HepG2 (cell line): ENCODE results near the gene PARD3. TPM values are rescaled to one million over a fixed set of nuclear protein-coding genes. Genes with fewer than 3 reads are reported as not detected.

Experiments used
- ATAC-seq: fragments of 200-7000 bp; cut with Tn5 transposase; 3 replicates; pipeline ENCODE4 v1.9.1; 2020; ENCODE audit warnings: mild to moderate bottlenecking, moderate library complexity
- BruUV-seq: library from RNA; stranded (reverse); fragments of 400-500 nt; replicated peaks from 2 replicates; lab custom pipeline; 2021; lab: Mats Ljungman, UMichigan
- CTCF ChIA-PET: fragments of 300-600 bp; formaldehyde crosslinking; extraction: SDS; loops from one replicate; lab custom pipeline; 2021; ENCODE audit warnings: low total read pairs, inconsistent platforms, low intra/inter-chr PET ratio; lab: Yijun Ruan, JAX
- POLR2A ChIA-PET: fragments of 350-600 bp; sonication (Branson Sonifier 250); formaldehyde crosslinking; loops from one replicate; lab custom pipeline; 2020; ENCODE audit warnings: antibody characterized with exemption, inconsistent platforms; lab: Yijun Ruan, JAX
- DNase-seq: peaks from one replicate; pipeline ENCODE4 v3.0.0-alpha.2; 2015; ENCODE audit warnings: low spot score
- FAIRE-seq: peaks from 3 replicates; lab custom pipeline; 2011; peaks lifted over from hg19 to GRCh38; lab: Jason Lieb, UNC
- H2AFZ ChIP-seq: one replicate; pipeline ENCODE4 v1.6.1; 2011; ENCODE audit warnings: low read length, inconsistent platforms
- H3K27ac ChIP-seq: fragments of 300-600 bp; 3 replicates; pipeline ENCODE4 v1.8.0; 2011; ENCODE audit warnings: mixed run types, mild to moderate bottlenecking, mixed read lengths, low read length, inconsistent platforms; ENCODE audit not compliant: insufficient read depth; ENCODE audit errors: extremely low read length
- H3K27me3 ChIP-seq, 2 experiments: fragments of 200-600 bp in 1 of 2; 2 replicates in 1 of 2; 3 replicates in 1 of 2; pipeline versions ENCODE4 v1.6.0 to v1.8.0; 2011; ENCODE audit warnings: low read length in 2 of 2, mild to moderate bottlenecking in 2 of 2, moderate library complexity in 2 of 2, inconsistent platforms in 1 of 2; ENCODE audit not compliant: insufficient read depth in 2 of 2, control insufficient read depth in 1 of 2
- H3K36me3 ChIP-seq, 2 experiments: fragments of 200-600 bp in 1 of 2; replicated peaks in 1 of 2; 2 replicates in 1 of 2; 3 replicates in 1 of 2; pipeline versions ENCODE4 v1.5.1 to v1.8.0; 2011; ENCODE audit warnings: low read length in 2 of 2, inconsistent platforms in 1 of 2; ENCODE audit not compliant: insufficient read depth in 2 of 2, control insufficient read depth in 1 of 2
- H3K4me1 ChIP-seq: 2 replicates; pipeline ENCODE4 v1.5.1; 2012; ENCODE audit warnings: low read length, inconsistent platforms; ENCODE audit not compliant: insufficient read depth
- H3K4me2 ChIP-seq: 2 replicates; pipeline ENCODE4 v1.6.0; 2011; ENCODE audit warnings: low read depth, low read length, inconsistent platforms
- H3K4me3 ChIP-seq, 3 experiments: fragments of 200-600 bp in 1 of 3; sonication (generic), shearing (Covaris generic) in 1 of 3; replicated peaks in 1 of 3; 2 replicates each; pipeline ENCODE4 v1.5.1; 2011 to 2016; ENCODE audit warnings: low read length in 3 of 3, inconsistent platforms in 2 of 3, low read depth in 2 of 3, mild to moderate bottlenecking in 2 of 3, control low read depth in 1 of 3, mixed read lengths in 1 of 3; ENCODE audit not compliant: insufficient read depth in 1 of 3
- H3K79me2 ChIP-seq: one replicate; pipeline ENCODE4 v1.6.1; 2011; ENCODE audit warnings: low read length, inconsistent platforms; ENCODE audit not compliant: insufficient read depth
- H3K9ac ChIP-seq: 2 replicates; pipeline ENCODE4 v1.6.0; 2011; ENCODE audit warnings: mild to moderate bottlenecking, low read depth, low read length, inconsistent platforms; ENCODE audit not compliant: insufficient read depth
- H3K9me3 ChIP-seq: 2 replicates; pipeline ENCODE4 v1.5.1; 2012; ENCODE audit warnings: mild to moderate bottlenecking, low read length
- H4K20me1 ChIP-seq: 2 replicates; pipeline ENCODE4 v1.6.0; 2011; ENCODE audit warnings: inconsistent platforms, mild to moderate bottlenecking, low read length, moderate library complexity; ENCODE audit not compliant: insufficient read depth
- BCL6 ChIP-seq: IDR thresholded peaks from 2 replicates; pipeline ENCODE4 v1.6.1; 2016; ENCODE audit warnings: missing genetic modification reagents, missing compliant biosample characterization
- CBFB ChIP-seq: sonication (generic); formaldehyde crosslinking; IDR thresholded peaks from 2 replicates; pipeline ENCODE4 v1.4.0; 2020; ENCODE audit warnings: missing genetic modification reagents
- NAIF1 ChIP-seq: sonication (generic); formaldehyde crosslinking; IDR thresholded peaks from 2 replicates; pipeline ENCODE4 v1.5.0; 2020; ENCODE audit warnings: mild to moderate bottlenecking, missing genetic modification reagents, borderline replicate concordance
- RFX5 ChIP-seq: IDR thresholded peaks from 2 replicates; pipeline ENCODE4 v1.6.1; 2011; ENCODE audit warnings: low read depth, low read length, improper control_type of control experiment
- SAFB2 ChIP-seq: sonication (generic); formaldehyde crosslinking; IDR thresholded peaks from 2 replicates; pipeline ENCODE4 v1.5.1; 2020; ENCODE audit warnings: missing genetic modification reagents, low read depth, mild to moderate bottlenecking, borderline replicate concordance
- SAP130 ChIP-seq: IDR thresholded peaks from 2 replicates; pipeline ENCODE4 v1.6.1; 2016; ENCODE audit warnings: low read depth
- SUZ12 ChIP-seq: fragments of 150-350 bp; IDR thresholded peaks from 2 replicates; pipeline ENCODE4 v1.6.1; 2014; ENCODE audit warnings: low read depth, low read length
- ZBTB42 ChIP-seq: sonication (generic); formaldehyde crosslinking; IDR thresholded peaks from 2 replicates; pipeline ENCODE4 v1.5.0; 2020; ENCODE audit warnings: mild to moderate bottlenecking, missing genetic modification reagents
- ZBTB8A ChIP-seq: sonication (generic); formaldehyde crosslinking; IDR thresholded peaks from 2 replicates; pipeline ENCODE4 v1.4.0; 2020; ENCODE audit warnings: mild to moderate bottlenecking, low read depth, missing genetic modification reagents, borderline replicate concordance
- ZNF232 ChIP-seq: sonication (generic); formaldehyde crosslinking; IDR thresholded peaks from 2 replicates; pipeline ENCODE4 v1.4.0; 2020; ENCODE audit warnings: missing genetic modification reagents, borderline replicate concordance
- ZNF317 ChIP-seq: sonication (generic); formaldehyde crosslinking; IDR thresholded peaks from 2 replicates; pipeline ENCODE4 v1.5.0; 2020; ENCODE audit warnings: mild to moderate bottlenecking, missing genetic modification reagents
- ZNF605 ChIP-seq: sonication (generic); formaldehyde crosslinking; IDR thresholded peaks from 2 replicates; pipeline ENCODE4 v1.8.0; 2022; ENCODE audit warnings: mild to moderate bottlenecking, missing genetic modification reagents
- WGBS: methylation state at CpG from one replicate; pipeline ENCODE4 v1.1.6; 2017; ENCODE audit warnings: low lambda C conversion rate; 5-methylcytosine and 5-hydroxymethylcytosine counted together
- in situ Hi-C: cut with HindIII; loops from 2 replicates; pipeline ENCODE4 v1.10.0; 2017; ENCODE audit warnings: low pct_unique_long_range_greater_than_20kb; ENCODE audit not compliant: extremely low pct_ligation_motif_present
- intact Hi-C: fragments of 100-400 bp; cut with micrococcal nuclease; formaldehyde crosslinking; loops from one replicate; pipeline ENCODE4 v1.10.0; 2022; ENCODE audit not compliant: unreplicated experiment
- polyA plus RNA-seq, 8 experiments: library from polyadenylated mRNA; depleted of rRNA in 3 of 8; stranded (reverse) in 7 of 8; unstranded in 1 of 8; fragments of >200 nt; fragmentation: Illumina TruSeq in 4 of 8; extraction: Trizol in 4 of 8; gene quantifications; 2 replicates each; pipeline versions ENCODE4 v1.2.1 to v1.2.3, GENCODE V29; 2011 to 2016; ENCODE audit warnings: low read depth in 4 of 8, missing spikeins in 1 of 8, mixed read lengths in 1 of 8; ENCODE audit not compliant: insufficient read depth in 1 of 8
- total RNA-seq, 5 experiments: library from RNA; depleted of rRNA; stranded (reverse); fragments of >200 nt; fragmentation: Illumina TruSeq; extraction: Trizol; gene quantifications; 2 replicates each; pipeline ENCODE4 v1.2.3, GENCODE V29; 2016; ENCODE audit warnings: low read depth in 1 of 5
- TF ChIP-seq, protein P1 (sequence below): sonication (generic); formaldehyde crosslinking; IDR thresholded peaks from 2 replicates; pipeline ENCODE4 v1.8.0; 2022; ENCODE audit warnings: missing genetic modification reagents, mild to moderate bottlenecking, borderline replicate concordance
- TF ChIP-seq, protein P2 (sequence below), 2 experiments: sonication (generic) in 1 of 2; formaldehyde crosslinking in 1 of 2; IDR thresholded peaks; 2 replicates each; pipeline versions ENCODE4 v1.4.0 to v1.6.1; 2016 to 2020; ENCODE audit warnings: borderline replicate concordance in 1 of 2, low read depth in 1 of 2, mild to moderate bottlenecking in 1 of 2, missing genetic modification reagents in 1 of 2

The PARD3 gene
- total and polyA plus RNA-seq, 2 of the 13 experiments (the other 11 are each of a cell fraction or from before 2014, with no cell fraction given) = 40.9 to 60.0 TPM

DNA sequence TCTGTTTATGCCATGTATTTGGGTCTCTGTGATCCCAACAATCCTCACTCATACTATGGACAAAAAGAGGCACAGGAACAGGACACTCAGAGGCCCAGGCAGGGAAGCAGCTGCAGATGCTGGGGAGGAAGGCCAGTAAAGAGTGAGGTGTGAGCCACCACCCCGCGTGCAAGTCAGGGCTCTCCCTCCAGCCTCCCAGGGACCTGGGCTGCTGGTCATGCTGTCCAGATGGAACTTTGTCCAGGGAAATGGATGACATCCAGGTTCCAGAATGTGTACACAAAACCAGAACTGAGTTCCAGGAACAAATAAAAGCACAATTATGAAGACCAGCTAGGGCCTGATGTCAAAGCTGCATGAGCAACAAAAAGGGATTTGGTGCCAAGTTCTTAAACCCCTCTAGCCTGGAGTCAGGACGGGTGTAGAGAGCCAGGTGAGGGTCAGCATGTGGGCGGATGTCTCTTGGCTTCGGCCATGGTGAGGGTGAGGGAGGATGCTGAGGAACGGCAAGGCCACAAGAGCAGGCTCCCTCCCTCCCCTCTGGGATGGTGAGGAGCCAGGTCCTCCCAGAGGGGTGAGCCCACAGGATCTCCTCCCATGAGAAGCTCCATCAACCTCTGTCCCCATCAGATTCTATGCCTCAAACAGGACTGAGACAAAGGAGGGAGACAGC lies 739.7 kb downstream of the PARD3 start:
- POLR2A ChIA-PET = no interaction called here
- Histone ChIP-seq H3K36me3 (no peaks in the 10 kb centered on the region), H4K20me1 (no peaks in the 10 kb centered on the region), H2AFZ (no peak overlapping the region), H3K9me3 (peaks cover 6% of the 10 kb centered on the region; the same call in 1 of the 2 replicates), H3K79me2 (no peaks in the 10 kb centered on the region), H3K4me3 (no peak overlapping the region), H3K4me2 (peak overlapping the region; percentile 33), H3K27me3 (peaks cover 2 to 3% of the 10 kb centered on the region in 2 experiments; a peak in 1 of 5 replicates), H3K9ac (no peak overlapping the region), H3K4me1 (peaks cover 20% of the 10 kb centered on the region), H3K27ac (no peak overlapping the region)
- in situ Hi-C loops (no loop called here), intact Hi-C loops (loop anchor here (10.0 kb wide), 1 partner anchor 741 kb away; the partner anchor contains the start of gene NRP1)
- 26% methylated on average over 6 of the region's 6 CpGs for WGBS
- BruUV-seq = no TSS peak
- FAIRE-seq (peak; percentile 34), ATAC-seq (peak; percentile 94), DNase-seq (peak; percentile 21)
- CTCF ChIA-PET = no interaction called here
- TF ChIP-seq SAP130 (CRISPR knock-in tag) (peak; percentile 28; the same call in 1 of the 2 replicates), ZNF232 (CRISPR knock-in tag) (no peak), BCL6 (CRISPR knock-in tag) (peak; percentile 24; the same call in 1 of the 2 replicates), NAIF1 (no peak), ZBTB42 (CRISPR knock-in tag) (no peak), SUZ12 (no peak), ZNF605 (CRISPR knock-in tag) (no peak), ZNF317 (CRISPR knock-in tag) (0 out of 2 replicates have a peak, but pooled peaks have one; percentile 21), ZBTB8A (no peak), CBFB (CRISPR knock-in tag) (no peak), SAFB2 (CRISPR knock-in tag) (no peak), RFX5 (no peak)
- TF ChIP-seq, protein P1, sequence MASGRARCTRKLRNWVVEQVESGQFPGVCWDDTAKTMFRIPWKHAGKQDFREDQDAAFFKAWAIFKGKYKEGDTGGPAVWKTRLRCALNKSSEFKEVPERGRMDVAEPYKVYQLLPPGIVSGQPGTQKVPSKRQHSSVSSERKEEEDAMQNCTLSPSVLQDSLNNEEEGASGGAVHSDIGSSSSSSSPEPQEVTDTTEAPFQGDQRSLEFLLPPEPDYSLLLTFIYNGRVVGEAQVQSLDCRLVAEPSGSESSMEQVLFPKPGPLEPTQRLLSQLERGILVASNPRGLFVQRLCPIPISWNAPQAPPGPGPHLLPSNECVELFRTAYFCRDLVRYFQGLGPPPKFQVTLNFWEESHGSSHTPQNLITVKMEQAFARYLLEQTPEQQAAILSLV (CRISPR knock-in tag) = no peak
- TF ChIP-seq, protein P2, sequence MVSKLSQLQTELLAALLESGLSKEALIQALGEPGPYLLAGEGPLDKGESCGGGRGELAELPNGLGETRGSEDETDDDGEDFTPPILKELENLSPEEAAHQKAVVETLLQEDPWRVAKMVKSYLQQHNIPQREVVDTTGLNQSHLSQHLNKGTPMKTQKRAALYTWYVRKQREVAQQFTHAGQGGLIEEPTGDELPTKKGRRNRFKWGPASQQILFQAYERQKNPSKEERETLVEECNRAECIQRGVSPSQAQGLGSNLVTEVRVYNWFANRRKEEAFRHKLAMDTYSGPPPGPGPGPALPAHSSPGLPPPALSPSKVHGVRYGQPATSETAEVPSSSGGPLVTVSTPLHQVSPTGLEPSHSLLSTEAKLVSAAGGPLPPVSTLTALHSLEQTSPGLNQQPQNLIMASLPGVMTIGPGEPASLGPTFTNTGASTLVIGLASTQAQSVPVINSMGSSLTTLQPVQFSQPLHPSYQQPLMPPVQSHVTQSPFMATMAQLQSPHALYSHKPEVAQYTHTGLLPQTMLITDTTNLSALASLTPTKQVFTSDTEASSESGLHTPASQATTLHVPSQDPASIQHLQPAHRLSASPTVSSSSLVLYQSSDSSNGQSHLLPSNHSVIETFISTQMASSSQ (IDR thresholded peaks at IDR 0.05; ENCODE audit: low read depth) = no peak
- TF ChIP-seq, protein P2 (CRISPR knock-in tag; IDR thresholded peaks at IDR 0.05; ENCODE audit: borderline replicate concordance) = no peak
